Measurements from ENCODE around the gene GNG14.
A peak's percentile ranks its signal among the peaks of the same experiment; 100 is the strongest.

GNG14 gene

DNA sequence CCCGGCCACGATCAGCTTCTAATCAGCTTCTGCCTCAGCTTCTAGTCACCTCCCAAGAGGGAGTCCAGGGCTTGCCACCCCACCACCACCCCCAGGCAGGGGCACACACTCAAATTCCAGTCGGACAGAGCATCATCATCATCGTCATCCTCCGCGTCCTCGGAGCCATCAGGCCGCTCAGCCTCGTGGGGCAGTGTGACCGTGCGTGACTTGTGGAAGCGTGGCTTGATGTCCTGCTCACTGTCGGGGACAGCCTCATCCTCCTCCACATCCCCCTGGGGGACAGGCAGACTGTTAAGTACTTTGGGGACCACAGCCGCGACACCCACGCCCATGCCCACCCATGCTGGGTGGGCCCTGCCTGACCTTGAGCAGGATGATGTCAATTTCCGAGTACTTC lies 23.4 kb downstream of the GNG14 start:
- TF ChIP-seq FOXP2 (optimal IDR thresholded peaks at IDR 0.05; ENCODE audit: borderline replicate concordance, extremely low read depth, extremely low read length, insufficient read depth) (no peak), POLR2AphosphoS5 (IDR thresholded peaks at IDR 0.05; ENCODE audit: low read depth, low read length) (no peak), TAF1 (IDR thresholded peaks at IDR 0.05; ENCODE audit: borderline replicate concordance, insufficient read depth, low read length) (no peak), SIN3A (IDR thresholded peaks at IDR 0.05; ENCODE audit: borderline replicate concordance, insufficient read depth, low read length) (no peak)
- TF ChIP-seq, protein P1, sequence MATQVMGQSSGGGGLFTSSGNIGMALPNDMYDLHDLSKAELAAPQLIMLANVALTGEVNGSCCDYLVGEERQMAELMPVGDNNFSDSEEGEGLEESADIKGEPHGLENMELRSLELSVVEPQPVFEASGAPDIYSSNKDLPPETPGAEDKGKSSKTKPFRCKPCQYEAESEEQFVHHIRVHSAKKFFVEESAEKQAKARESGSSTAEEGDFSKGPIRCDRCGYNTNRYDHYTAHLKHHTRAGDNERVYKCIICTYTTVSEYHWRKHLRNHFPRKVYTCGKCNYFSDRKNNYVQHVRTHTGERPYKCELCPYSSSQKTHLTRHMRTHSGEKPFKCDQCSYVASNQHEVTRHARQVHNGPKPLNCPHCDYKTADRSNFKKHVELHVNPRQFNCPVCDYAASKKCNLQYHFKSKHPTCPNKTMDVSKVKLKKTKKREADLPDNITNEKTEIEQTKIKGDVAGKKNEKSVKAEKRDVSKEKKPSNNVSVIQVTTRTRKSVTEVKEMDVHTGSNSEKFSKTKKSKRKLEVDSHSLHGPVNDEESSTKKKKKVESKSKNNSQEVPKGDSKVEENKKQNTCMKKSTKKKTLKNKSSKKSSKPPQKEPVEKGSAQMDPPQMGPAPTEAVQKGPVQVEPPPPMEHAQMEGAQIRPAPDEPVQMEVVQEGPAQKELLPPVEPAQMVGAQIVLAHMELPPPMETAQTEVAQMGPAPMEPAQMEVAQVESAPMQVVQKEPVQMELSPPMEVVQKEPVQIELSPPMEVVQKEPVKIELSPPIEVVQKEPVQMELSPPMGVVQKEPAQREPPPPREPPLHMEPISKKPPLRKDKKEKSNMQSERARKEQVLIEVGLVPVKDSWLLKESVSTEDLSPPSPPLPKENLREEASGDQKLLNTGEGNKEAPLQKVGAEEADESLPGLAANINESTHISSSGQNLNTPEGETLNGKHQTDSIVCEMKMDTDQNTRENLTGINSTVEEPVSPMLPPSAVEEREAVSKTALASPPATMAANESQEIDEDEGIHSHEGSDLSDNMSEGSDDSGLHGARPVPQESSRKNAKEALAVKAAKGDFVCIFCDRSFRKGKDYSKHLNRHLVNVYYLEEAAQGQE (IDR thresholded peaks at IDR 0.05; ENCODE audit: insufficient read depth in 1 of 2, low read depth in 2 of 2, low read length in 2 of 2) = no peak

GRCh38 chr19:12715102-12715501 lies 27.3 kb downstream of the GNG14 start:
- TF ChIP-seq POLR2AphosphoS5 (IDR thresholded peaks at IDR 0.05; ENCODE audit: low read depth, low read length) = no peak
- TF ChIP-seq SIN3A (IDR thresholded peaks at IDR 0.05; ENCODE audit: borderline replicate concordance, insufficient read depth, low read length) = no peak
- TF ChIP-seq FOXP2 (optimal IDR thresholded peaks at IDR 0.05; ENCODE audit: borderline replicate concordance, extremely low read depth, extremely low read length, insufficient read depth) = no peak
- no peak for TF ChIP-seq TAF1 (IDR thresholded peaks at IDR 0.05; ENCODE audit: borderline replicate concordance, insufficient read depth, low read length)

DNA sequence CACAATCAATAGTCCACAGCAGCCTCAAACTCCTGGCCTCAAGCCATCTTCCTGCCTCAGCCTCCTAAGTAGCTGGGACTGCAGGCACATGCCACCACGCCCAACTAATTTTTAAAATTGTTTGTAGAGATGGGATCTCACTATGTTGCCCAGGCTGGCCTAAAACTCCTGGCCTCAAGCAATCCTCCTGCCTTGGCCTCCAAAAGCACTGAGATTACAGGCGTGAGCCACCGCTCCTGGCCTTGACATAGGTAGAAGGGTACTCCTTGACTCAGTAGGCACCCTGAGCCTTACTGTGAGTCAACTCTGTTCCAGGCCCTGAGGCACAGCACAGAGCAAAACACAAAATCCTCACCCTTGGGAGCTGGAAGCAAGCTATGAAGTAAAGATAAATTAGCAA lies 28.1 kb downstream of the GNG14 start:
- TF ChIP-seq, protein P1 (IDR thresholded peaks at IDR 0.05; ENCODE audit: insufficient read depth in 1 of 2, low read depth in 2 of 2, low read length in 2 of 2) = no peak
- no peak for TF ChIP-seq FOXP2 (optimal IDR thresholded peaks at IDR 0.05; ENCODE audit: borderline replicate concordance, extremely low read depth, extremely low read length, insufficient read depth)
- TF ChIP-seq SIN3A (IDR thresholded peaks at IDR 0.05; ENCODE audit: borderline replicate concordance, insufficient read depth, low read length) = no peak
- no peak for TF ChIP-seq POLR2AphosphoS5 (IDR thresholded peaks at IDR 0.05; ENCODE audit: low read depth, low read length)
- TF ChIP-seq TAF1 (IDR thresholded peaks at IDR 0.05; ENCODE audit: borderline replicate concordance, insufficient read depth, low read length) = no peak

- TF ChIP-seq, protein P1 (IDR thresholded peaks at IDR 0.05; ENCODE audit: insufficient read depth in 1 of 2, low read depth in 2 of 2, low read length in 2 of 2) = no peak
- TF ChIP-seq SIN3A (IDR thresholded peaks at IDR 0.05; ENCODE audit: borderline replicate concordance, insufficient read depth, low read length) (no peak), POLR2AphosphoS5 (IDR thresholded peaks at IDR 0.05; ENCODE audit: low read depth, low read length) (no peak), FOXP2 (optimal IDR thresholded peaks at IDR 0.05; ENCODE audit: borderline replicate concordance, extremely low read depth, extremely low read length, insufficient read depth) (no peak), TAF1 (IDR thresholded peaks at IDR 0.05; ENCODE audit: borderline replicate concordance, insufficient read depth, low read length) (no peak)
These were observed 32.5 kb downstream of the GNG14 start for GRCh38 chr19:12720296-12720695.

DNA sequence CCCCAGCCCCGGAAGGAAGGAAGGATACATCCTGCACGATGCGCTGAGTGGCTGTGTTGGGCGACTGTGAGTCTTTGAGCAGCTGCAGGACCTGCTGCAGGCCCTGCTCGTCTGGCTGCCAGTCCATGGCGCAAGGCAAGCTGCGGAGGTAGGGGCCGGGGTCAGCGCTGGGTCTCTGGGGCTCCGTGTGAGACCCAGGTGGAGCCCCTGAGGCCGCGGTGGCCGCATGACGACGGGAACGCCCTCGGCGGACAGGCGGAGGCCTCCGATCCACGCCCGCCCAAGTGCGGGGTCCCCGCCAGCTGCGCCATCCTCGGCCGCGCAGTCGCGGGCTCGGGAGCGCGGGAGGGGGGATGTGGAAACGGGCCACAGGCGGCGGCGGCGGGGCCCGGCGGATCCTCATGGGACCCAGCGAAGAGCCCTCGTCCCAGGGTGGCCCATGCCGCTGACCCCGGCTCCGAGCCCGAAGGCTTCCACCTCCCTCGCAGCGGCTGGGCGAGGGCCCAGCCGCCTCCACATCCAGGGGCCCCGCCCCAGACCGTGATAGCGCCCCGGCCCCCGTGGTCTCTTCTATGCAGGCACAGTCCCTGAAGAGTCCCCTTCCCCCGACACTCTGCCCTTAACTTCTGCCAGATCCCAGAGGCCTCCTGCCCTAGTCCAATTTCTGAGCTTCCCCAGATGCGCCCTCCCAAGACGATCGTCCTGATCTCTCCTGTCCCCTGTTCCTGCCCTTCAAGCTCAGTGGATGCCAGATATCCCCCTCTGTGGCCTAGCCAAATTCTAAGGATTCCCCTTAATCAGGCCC lies 33.3 kb downstream of the GNG14 start:
- TF ChIP-seq POLR2AphosphoS5 (IDR thresholded peaks at IDR 0.05; ENCODE audit: low read depth, low read length) (peak; percentile 38), FOXP2 (optimal IDR thresholded peaks at IDR 0.05; ENCODE audit: borderline replicate concordance, extremely low read depth, extremely low read length, insufficient read depth) (no peak)

Data from PFSK-1 (cell line).